SU-DHL-6 (cell line): ENCODE results near the gene MUC13.

Experiments used
- H2AFZ ChIP-seq: fragments of 200-600 bp; sonication (generic); 2 replicates; pipeline ENCODE4 v1.6.1; 2014; ENCODE audit warnings: low read depth, mild to moderate bottlenecking, moderate library complexity, mixed read lengths, antibody characterized with exemption, low read length; ENCODE audit not compliant: severe bottlenecking
- H3F3A ChIP-seq: fragments of 200-600 bp; shearing (Covaris generic); 2 replicates; pipeline ENCODE4 v1.6.0; 2016; ENCODE audit warnings: antibody characterized with exemption, mild to moderate bottlenecking; ENCODE audit not compliant: insufficient read depth
- H3K27ac ChIP-seq: fragments of 200-600 bp; sonication (generic); 2 replicates; pipeline ENCODE4 v1.5.1; 2016; ENCODE audit warnings: low read depth, mild to moderate bottlenecking, low read length, moderate library complexity, mixed read lengths
- H3K27me3 ChIP-seq: fragments of 200-600 bp; sonication (generic), shearing (Covaris generic); 2 replicates; pipeline ENCODE4 v1.6.0; 2014; ENCODE audit warnings: mild to moderate bottlenecking, low read length
- H3K36me3 ChIP-seq: fragments of 200-600 bp; sonication (generic); 2 replicates; pipeline ENCODE4 v1.6.1; 2014; ENCODE audit warnings: mild to moderate bottlenecking, low read length, mixed read lengths
- H3K4me2 ChIP-seq: fragments of 300-600, 200-600 bp; shearing (Covaris generic), sonication (generic); 2 replicates; pipeline ENCODE4 v1.6.0; 2014; ENCODE audit warnings: low read length, low read depth, mild to moderate bottlenecking; ENCODE audit not compliant: poor library complexity, severe bottlenecking
- H3K4me3 ChIP-seq: fragments of 200-600 bp; sonication (generic); 2 replicates; pipeline ENCODE4 v1.5.1; 2014; ENCODE audit warnings: antibody characterized with exemption, low read length, mild to moderate bottlenecking, mixed read lengths; ENCODE audit not compliant: insufficient read depth, poor library complexity, severe bottlenecking
- H3K79me2 ChIP-seq: fragments of 200-600 bp; sonication (generic); 2 replicates; pipeline ENCODE4 v1.6.1; 2014; ENCODE audit warnings: mild to moderate bottlenecking, low read length, moderate library complexity; ENCODE audit not compliant: insufficient read depth
- H3K9ac ChIP-seq: fragments of 200-600 bp; sonication (generic); 2 replicates; pipeline ENCODE4 v1.7.0; 2014; ENCODE audit warnings: mild to moderate bottlenecking, low read length
- H3K9me2 ChIP-seq: fragments of 200-600 bp; sonication (generic); replicated peaks from 2 replicates; pipeline ENCODE4 v1.6.1; 2014; ENCODE audit warnings: low read length; ENCODE audit not compliant: insufficient read depth
- H3K9me3 ChIP-seq: fragments of 200-600 bp; sonication (generic); 2 replicates; pipeline ENCODE4 v1.6.1; 2014; ENCODE audit warnings: low read length, mixed read lengths; ENCODE audit not compliant: insufficient read depth
- H4K20me1 ChIP-seq: fragments of 200-600 bp; sonication (generic); 2 replicates; pipeline ENCODE4 v1.6.1; 2014; ENCODE audit warnings: low read depth, mild to moderate bottlenecking, antibody characterized with exemption, low read length, moderate library complexity, mixed read lengths
- EZH2phosphoT487 ChIP-seq: fragments of 200-600 bp; sonication (generic), shearing (Covaris generic); conservative IDR thresholded peaks from 2 replicates; pipeline ENCODE4 v1.6.1; 2018; ENCODE audit warnings: mild to moderate bottlenecking, antibody characterized with exemption, low read length, moderate library complexity, mixed read lengths
- TF ChIP-seq, protein P1 (sequence below): fragments of 200-600 bp; sonication (generic); IDR thresholded peaks from one replicate; pipeline ENCODE4 v1.5.1; 2017; ENCODE audit warnings: antibody characterized with exemption, mild to moderate bottlenecking, low read length, moderate library complexity; ENCODE audit not compliant: insufficient read depth, poor library complexity, severe bottlenecking

The MUC13 gene

DNA sequence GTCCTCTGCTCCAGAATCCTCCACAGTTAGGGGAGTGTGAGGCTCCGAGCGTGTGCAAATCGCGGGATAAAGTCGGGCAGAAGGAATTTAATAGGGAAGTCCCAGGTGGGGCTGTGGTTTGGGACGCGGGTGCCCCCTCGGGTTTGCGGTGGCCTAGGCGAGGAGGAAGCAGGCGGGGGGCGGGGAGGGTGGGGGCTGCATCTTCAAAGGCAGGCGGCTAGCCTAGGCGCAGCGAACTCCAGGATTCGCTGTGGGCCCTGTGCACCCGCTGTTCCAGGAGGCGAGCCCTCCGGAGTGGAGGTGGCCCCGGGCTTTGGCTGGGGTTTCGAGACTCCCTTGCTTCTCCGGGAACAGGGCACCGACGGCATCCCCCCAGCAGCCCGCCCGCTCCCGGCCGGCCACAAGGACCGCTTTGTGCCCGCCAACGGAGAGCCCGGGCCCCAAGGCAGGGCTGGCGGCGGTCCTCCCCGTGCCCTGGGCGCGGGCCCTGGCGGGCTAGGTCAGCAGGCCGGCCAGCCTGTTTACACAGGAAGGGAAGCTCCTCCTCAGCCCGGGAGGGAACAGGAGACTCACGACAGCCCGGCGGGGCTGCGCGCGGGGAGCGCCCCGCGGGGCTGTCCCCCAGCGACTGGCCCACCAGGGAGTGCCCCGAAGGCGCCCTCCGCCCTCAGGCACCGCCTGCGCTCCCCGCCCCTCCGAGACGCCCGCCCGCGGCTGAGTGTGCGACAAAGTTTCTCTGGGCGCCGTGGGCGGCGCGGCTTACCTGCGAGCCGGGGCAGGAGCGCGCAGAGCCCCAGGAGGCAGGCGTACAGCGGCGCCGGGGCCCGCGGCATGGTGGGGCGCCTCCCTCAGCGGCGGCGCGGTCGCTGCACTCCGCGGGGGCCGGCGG lies 48.1 kb downstream of the MUC13 start:
- Histone ChIP-seq H3K4me2 (peak overlapping the region; percentile 41), H3K9ac (no peak overlapping the region), H3K4me3 (no peak overlapping the region), H3K27ac (no peak overlapping the region), H3K36me3 (no peaks in the 10 kb centered on the region), H3F3A (no peaks in the 10 kb centered on the region), H3K79me2 (no peaks in the 10 kb centered on the region), H3K27me3 (0 out of 2 replicates have a peak, but pooled peaks cover 3% of the 10 kb centered on the region), H4K20me1 (no peaks in the 10 kb centered on the region), H3K9me2 (no peaks in the 10 kb centered on the region), H2AFZ (no peak overlapping the region), H3K9me3 (no peaks in the 10 kb centered on the region)
- no peak for TF ChIP-seq EZH2phosphoT487
- TF ChIP-seq, protein P1, sequence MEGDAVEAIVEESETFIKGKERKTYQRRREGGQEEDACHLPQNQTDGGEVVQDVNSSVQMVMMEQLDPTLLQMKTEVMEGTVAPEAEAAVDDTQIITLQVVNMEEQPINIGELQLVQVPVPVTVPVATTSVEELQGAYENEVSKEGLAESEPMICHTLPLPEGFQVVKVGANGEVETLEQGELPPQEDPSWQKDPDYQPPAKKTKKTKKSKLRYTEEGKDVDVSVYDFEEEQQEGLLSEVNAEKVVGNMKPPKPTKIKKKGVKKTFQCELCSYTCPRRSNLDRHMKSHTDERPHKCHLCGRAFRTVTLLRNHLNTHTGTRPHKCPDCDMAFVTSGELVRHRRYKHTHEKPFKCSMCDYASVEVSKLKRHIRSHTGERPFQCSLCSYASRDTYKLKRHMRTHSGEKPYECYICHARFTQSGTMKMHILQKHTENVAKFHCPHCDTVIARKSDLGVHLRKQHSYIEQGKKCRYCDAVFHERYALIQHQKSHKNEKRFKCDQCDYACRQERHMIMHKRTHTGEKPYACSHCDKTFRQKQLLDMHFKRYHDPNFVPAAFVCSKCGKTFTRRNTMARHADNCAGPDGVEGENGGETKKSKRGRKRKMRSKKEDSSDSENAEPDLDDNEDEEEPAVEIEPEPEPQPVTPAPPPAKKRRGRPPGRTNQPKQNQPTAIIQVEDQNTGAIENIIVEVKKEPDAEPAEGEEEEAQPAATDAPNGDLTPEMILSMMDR, result no peak

DNA sequence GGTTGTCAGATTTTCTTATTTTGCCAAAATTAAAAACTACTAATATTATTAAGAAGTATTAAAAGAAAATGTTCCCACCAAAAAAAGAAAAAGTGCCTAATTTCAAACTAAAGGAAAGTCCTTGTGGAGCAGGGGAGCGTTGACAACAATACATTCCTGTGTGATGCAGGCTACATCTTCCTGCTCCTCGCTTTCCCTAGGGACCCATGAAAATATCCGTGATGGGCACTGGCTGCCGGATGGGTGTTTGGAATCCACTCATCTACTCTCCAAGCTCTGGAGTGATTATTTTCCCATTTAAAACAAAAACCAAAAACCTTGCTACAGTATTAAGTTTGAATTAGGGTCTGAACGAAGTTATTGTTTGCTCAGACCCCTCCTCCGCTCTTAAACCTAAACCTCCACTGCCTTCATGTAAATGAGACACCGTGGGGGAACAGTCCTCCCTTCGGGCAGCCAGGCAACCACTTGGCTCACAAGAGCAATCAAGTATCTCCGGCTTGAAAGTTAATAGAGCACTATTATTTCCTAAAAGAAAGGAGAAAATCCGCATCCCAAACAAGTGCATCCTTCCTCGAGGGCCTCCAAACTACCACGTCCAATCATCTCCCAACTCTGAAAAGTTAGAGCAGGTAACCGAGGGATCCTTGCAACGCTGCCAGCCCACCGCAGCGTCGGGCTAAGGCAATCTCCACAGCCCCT lies 48.9 kb downstream of the MUC13 start:
- no peak overlapping the region for H3K9ac ChIP-seq
- H3F3A ChIP-seq, result no peaks in the 10 kb centered on the region
- 0 out of 2 replicates have a peak, but pooled peaks cover 3% of the 10 kb centered on the region for H3K27me3 ChIP-seq
- H3K27ac ChIP-seq, result no peak overlapping the region
- TF ChIP-seq, protein P1, result no peak
- no peak for TF ChIP-seq EZH2phosphoT487
- H2AFZ ChIP-seq, result no peak overlapping the region
- H3K4me3 ChIP-seq, result no peak overlapping the region
- H3K4me2 ChIP-seq, result no peak overlapping the region
- H3K9me3 ChIP-seq, result no peaks in the 10 kb centered on the region
- H3K79me2 ChIP-seq, result no peaks in the 10 kb centered on the region
- H4K20me1 ChIP-seq, result no peaks in the 10 kb centered on the region
- H3K9me2 ChIP-seq, result no peaks in the 10 kb centered on the region
- H3K36me3 ChIP-seq, result no peaks in the 10 kb centered on the region

DNA sequence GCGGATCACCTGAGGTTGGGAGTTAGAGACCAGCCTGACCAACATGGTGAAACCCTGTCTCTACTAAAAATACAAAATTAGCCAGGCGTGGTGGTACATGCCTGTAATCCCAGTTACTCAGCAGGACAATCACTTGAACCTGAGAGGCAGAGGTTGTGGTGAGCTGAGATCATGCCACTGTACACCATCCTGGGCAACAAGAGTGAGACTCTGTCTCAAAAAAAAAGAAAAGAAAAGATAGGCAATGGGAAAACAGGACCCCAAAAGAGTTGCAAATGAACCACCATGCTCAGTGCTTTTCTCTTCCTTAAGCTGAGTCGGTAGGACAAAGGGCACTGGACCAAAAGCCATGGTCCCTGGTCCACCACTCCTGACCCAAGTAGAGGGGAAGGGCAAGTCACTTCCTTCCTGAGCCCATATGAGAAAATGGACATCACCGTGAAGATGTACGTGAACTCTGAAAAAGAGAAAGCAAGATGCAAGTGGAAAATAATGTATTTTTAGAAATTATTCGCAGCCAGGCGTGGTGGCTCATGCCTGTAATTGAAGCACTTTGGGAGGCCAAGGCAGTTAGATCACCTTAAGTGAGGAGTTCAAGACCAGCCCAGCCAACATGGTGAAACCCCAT lies 50.0 kb downstream of the MUC13 start:
- H3K27ac ChIP-seq, result no peak overlapping the region
- no peak overlapping the region for H3K4me2 ChIP-seq

More for the DNA sequence above, 50.0 kb downstream of the MUC13 start:
- Histone ChIP-seq H3K9me3 (no peaks in the 10 kb centered on the region), H3K9ac (no peak overlapping the region), H3K4me3 (no peak overlapping the region), H2AFZ (no peak overlapping the region), H3K27me3 (0 out of 2 replicates have a peak, but pooled peaks cover 3% of the 10 kb centered on the region), H3K36me3 (no peaks in the 10 kb centered on the region), H3K79me2 (no peaks in the 10 kb centered on the region), H3K9me2 (no peaks in the 10 kb centered on the region), H4K20me1 (no peaks in the 10 kb centered on the region), H3F3A (no peaks in the 10 kb centered on the region)
- TF ChIP-seq EZH2phosphoT487, result no peak
- TF ChIP-seq, protein P1, result no peak
